ENCODE data around the gene NFATC2IP. TPM values are rescaled to one million over a fixed set of nuclear protein-coding genes. Genes with fewer than 3 reads are reported as not detected.

NFATC2IP gene
- total and polyA plus RNA-seq, 2 of the 13 experiments (the other 11 are each of a cell fraction or from before 2014, with no cell fraction given), result 32.1 to 48.5 TPM

GRCh38 chr16:28950648-28951409 lies at the start of gene NFATC2IP (continued):
- no peak for TF ChIP-seq PLRG1 (conservative IDR thresholded peaks at IDR 0.05)
- no peak for TF ChIP-seq RNF2 (conservative IDR thresholded peaks at IDR 0.05; ENCODE audit: low read depth)
- no peak for TF ChIP-seq SNAPC4 (CRISPR knock-in tag; IDR thresholded peaks at IDR 0.05)
- no peak for TF ChIP-seq ZNF674 (CRISPR knock-in tag; IDR thresholded peaks at IDR 0.05; ENCODE audit: low read depth)
- TF ChIP-seq ZNF724P (CRISPR knock-in tag; IDR thresholded peaks at IDR 0.05; ENCODE audit: borderline replicate concordance), result peak; percentile 73
- TF ChIP-seq IRF9 (CRISPR knock-in tag; IDR thresholded peaks at IDR 0.05; ENCODE audit: borderline replicate concordance), result no peak; the same call in 1 of the 2 replicates
- no peak for TF ChIP-seq NFE2 (CRISPR knock-in tag; IDR thresholded peaks at IDR 0.05)
- TF ChIP-seq THYN1 (CRISPR knock-in tag; IDR thresholded peaks at IDR 0.05; ENCODE audit: borderline replicate concordance, low read depth), result 0 out of 2 replicates have a peak, but pooled peaks have one; percentile 39
- TF ChIP-seq ZNF891 (CRISPR knock-in tag; IDR thresholded peaks at IDR 0.05), result peak; percentile 87; the same call in 1 of the 2 replicates
- peak; percentile 60; the same call in 1 of the 2 replicates for TF ChIP-seq ZNF766 (CRISPR knock-in tag; IDR thresholded peaks at IDR 0.05; ENCODE audit: borderline replicate concordance)
- TF ChIP-seq ZNF275 (CRISPR knock-in tag; IDR thresholded peaks at IDR 0.05; ENCODE audit: borderline replicate concordance), result 0 out of 2 replicates have a peak, but pooled peaks have one; percentile 43
- TF ChIP-seq MEF2D (CRISPR knock-in tag; IDR thresholded peaks at IDR 0.05), result no peak
- TF ChIP-seq MED8 (CRISPR knock-in tag; IDR thresholded peaks at IDR 0.05; ENCODE audit: insufficient replicate concordance), result peak; percentile 5
- 0 out of 2 replicates have a peak, but pooled peaks have one; percentile 3 for TF ChIP-seq PPARG (CRISPR knock-in tag; conservative IDR thresholded peaks at IDR 0.05)
- no peak for TF ChIP-seq ZBTB7A (CRISPR knock-in tag; IDR thresholded peaks at IDR 0.05)
- TF ChIP-seq ZNF512 (CRISPR knock-in tag; IDR thresholded peaks at IDR 0.05), result no peak
- 0 out of 2 replicates have a peak, but pooled peaks have one; percentile 57 for TF ChIP-seq ZNF44 (CRISPR knock-in tag; IDR thresholded peaks at IDR 0.05)
- no peak for TF ChIP-seq HOXD1 (CRISPR knock-in tag; IDR thresholded peaks at IDR 0.05)
- TF ChIP-seq ZNF274 (CRISPR knock-in tag; IDR thresholded peaks at IDR 0.05), result no peak

Data from HepG2 (cell line).